Calu3 (cell line): ENCODE data around the gene SCNN1B. TPM values are rescaled to one million over a fixed set of nuclear protein-coding genes. Genes with fewer than 3 reads are reported as not detected.

Source experiments
- BruUV-seq: library from RNA; stranded (reverse); fragments of 400-500 nt; replicated peaks from 2 replicates; lab custom pipeline; 2021; lab: Mats Ljungman, UMichigan
- CTCF ChIA-PET: fragments of 300-600 bp; sonication (Branson Sonifier 250); formaldehyde crosslinking; loops from one replicate; lab custom pipeline; 2022; ENCODE audit warnings: antibody characterized with exemption; lab: Charles Lee
- DNase-seq: peaks from one replicate; pipeline ENCODE4 v3.0.0; 2022
- H3K27ac Mint-ChIP-seq: one replicate; pipeline ENCODE4 v1.8.0; 2022; ENCODE audit warnings: mixed read lengths; ENCODE audit not compliant: unreplicated experiment
- H3K27me3 Mint-ChIP-seq: one replicate; pipeline ENCODE4 v1.8.0; 2022; ENCODE audit warnings: mixed read lengths; ENCODE audit not compliant: unreplicated experiment
- H3K36me3 Mint-ChIP-seq: one replicate; pipeline ENCODE4 v1.8.0; 2022; ENCODE audit warnings: mild to moderate bottlenecking, moderate library complexity, mixed read lengths; ENCODE audit not compliant: insufficient read depth, unreplicated experiment
- H3K4me1 Mint-ChIP-seq: one replicate; pipeline ENCODE4 v1.8.0; 2022; ENCODE audit warnings: mild to moderate bottlenecking, low read depth, mixed read lengths; ENCODE audit not compliant: unreplicated experiment
- H3K4me3 Mint-ChIP-seq: one replicate; pipeline ENCODE4 v1.8.0; 2022; ENCODE audit warnings: mild to moderate bottlenecking, low read depth, moderate library complexity, mixed read lengths; ENCODE audit not compliant: unreplicated experiment
- H3K9me3 Mint-ChIP-seq: one replicate; pipeline ENCODE4 v1.8.0; 2022; ENCODE audit warnings: low read depth, mixed read lengths; ENCODE audit not compliant: unreplicated experiment
- intact Hi-C: fragments of 100-400 bp; cut with micrococcal nuclease; formaldehyde crosslinking; loops from one replicate; pipeline ENCODE4 v1.10.0; 2022; ENCODE audit not compliant: unreplicated experiment
- total RNA-seq: library from RNA; stranded (reverse); gene quantifications from 2 replicates; pipeline ENCODE4 v1.2.3, GENCODE V29; 2022
- TF ChIP-seq, protein P1 (sequence below): fragments of 200-600 bp; IDR thresholded peaks from one replicate; pipeline ENCODE4 v1.8.0; 2022; ENCODE audit warnings: antibody characterized with exemption; ENCODE audit not compliant: unreplicated experiment

The SCNN1B gene
- total RNA-seq, 1 experiment from 2014 or later, result not detected

DNA sequence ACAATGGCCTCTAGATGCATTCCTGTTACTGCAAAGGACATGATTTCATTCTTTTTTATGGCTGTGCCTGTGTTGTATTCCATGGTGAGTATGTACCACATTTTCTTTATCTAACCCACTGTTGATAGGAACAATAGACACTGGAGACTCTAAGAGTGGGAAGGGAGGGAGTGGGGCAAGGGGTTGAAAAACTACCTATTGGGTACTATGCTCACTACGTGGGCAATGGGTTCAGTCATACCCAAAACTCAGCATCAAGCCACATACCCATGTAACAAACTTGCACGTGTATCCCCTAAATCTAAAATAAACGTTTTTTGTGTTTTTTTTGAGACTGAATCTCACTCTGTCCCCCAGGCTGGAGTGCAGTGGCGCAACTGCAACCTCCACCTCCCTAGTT, 47.1 kb upstream of the SCNN1B start:
- CTCF ChIA-PET, result interaction anchor here (0.7 kb wide), 1 partner anchor 13 kb away, joined by 3 read pairs; no protein-coding TSS in a partner anchor
- Mint-ChIP-seq H3K36me3 (no peaks in the 10 kb centered on the region), H3K9me3 (no peaks in the 10 kb centered on the region), H3K27me3 (peaks cover 34% of the 10 kb centered on the region), H3K4me3 (no peak overlapping the region), H3K4me1 (peaks cover 19% of the 10 kb centered on the region), H3K27ac (no peak overlapping the region)
- DNase-seq, result no peak
- intact Hi-C loops, result loop anchor here (5.0 kb wide), 1 partner anchor 177 kb away; no protein-coding TSS in a partner anchor
- no TSS peak for BruUV-seq
- TF ChIP-seq, protein P1, sequence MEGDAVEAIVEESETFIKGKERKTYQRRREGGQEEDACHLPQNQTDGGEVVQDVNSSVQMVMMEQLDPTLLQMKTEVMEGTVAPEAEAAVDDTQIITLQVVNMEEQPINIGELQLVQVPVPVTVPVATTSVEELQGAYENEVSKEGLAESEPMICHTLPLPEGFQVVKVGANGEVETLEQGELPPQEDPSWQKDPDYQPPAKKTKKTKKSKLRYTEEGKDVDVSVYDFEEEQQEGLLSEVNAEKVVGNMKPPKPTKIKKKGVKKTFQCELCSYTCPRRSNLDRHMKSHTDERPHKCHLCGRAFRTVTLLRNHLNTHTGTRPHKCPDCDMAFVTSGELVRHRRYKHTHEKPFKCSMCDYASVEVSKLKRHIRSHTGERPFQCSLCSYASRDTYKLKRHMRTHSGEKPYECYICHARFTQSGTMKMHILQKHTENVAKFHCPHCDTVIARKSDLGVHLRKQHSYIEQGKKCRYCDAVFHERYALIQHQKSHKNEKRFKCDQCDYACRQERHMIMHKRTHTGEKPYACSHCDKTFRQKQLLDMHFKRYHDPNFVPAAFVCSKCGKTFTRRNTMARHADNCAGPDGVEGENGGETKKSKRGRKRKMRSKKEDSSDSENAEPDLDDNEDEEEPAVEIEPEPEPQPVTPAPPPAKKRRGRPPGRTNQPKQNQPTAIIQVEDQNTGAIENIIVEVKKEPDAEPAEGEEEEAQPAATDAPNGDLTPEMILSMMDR, result no peak

DNA sequence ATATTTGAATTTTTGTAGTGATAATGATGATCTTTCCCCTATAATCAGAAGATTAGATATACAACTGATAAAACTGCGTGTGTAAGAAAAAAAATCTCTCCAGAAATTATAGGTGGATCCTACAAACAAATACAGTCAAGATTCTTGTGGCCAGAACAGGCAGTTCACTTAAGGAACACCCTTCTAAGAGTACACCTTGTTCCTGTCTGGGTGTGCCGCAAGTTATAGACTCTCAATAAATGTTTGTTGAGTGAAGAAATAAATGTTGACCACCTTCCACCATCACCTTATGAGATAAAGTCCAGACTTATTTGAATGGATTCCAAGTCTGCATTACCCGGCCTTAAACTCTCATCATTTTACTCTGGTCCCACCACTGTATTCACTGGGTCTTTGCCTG, 45.7 kb upstream of the SCNN1B start:
- CTCF ChIA-PET, result no interaction called here
- H3K4me1 Mint-ChIP-seq, result peaks cover 19% of the 10 kb centered on the region
- TF ChIP-seq, protein P1, result no peak
- no peaks in the 10 kb centered on the region for H3K36me3 Mint-ChIP-seq
- H3K4me3 Mint-ChIP-seq, result no peak overlapping the region
- peaks cover 34% of the 10 kb centered on the region for H3K27me3 Mint-ChIP-seq
- H3K27ac Mint-ChIP-seq, result no peak overlapping the region
- DNase-seq, result no peak
- H3K9me3 Mint-ChIP-seq, result no peaks in the 10 kb centered on the region
- intact Hi-C loops, result loop anchor here (5.0 kb wide), 1 partner anchor 176 kb away; no protein-coding TSS in a partner anchor
- BruUV-seq, result no TSS peak

DNA sequence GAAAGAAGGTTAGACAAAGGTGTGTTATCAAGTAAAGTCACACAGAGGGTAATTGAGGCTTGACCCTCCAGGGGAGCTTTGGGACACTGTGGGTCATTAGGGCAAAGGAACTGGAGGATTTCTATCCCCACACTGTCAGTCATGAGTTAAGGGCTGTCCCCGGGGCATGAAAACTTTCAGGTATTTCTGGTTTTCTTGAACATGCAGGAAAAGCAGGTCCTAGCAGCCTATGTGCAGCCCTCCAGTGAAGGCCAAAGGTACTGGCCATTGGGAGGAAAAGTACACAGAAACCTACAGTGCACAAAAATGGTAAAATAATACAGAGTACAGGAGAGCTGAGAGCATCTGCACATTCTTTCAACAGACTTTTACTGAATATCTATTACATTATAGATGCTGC, 44.4 kb upstream of the SCNN1B start:
- no peaks in the 10 kb centered on the region for H3K36me3 Mint-ChIP-seq
- H3K27me3 Mint-ChIP-seq, result peaks cover 34% of the 10 kb centered on the region
- peaks cover 19% of the 10 kb centered on the region for H3K4me1 Mint-ChIP-seq
- TF ChIP-seq, protein P1, result no peak
- H3K27ac Mint-ChIP-seq, result no peak overlapping the region
- intact Hi-C loops, result loop anchor here (5.0 kb wide), 1 partner anchor 175 kb away; no protein-coding TSS in a partner anchor
- DNase-seq, result peak; percentile 48
- no TSS peak for BruUV-seq
- H3K9me3 Mint-ChIP-seq, result no peaks in the 10 kb centered on the region
- CTCF ChIA-PET, result interaction anchor here (0.6 kb wide), 1 partner anchor 155 kb away, joined by 3 read pairs; no protein-coding TSS in a partner anchor
- no peak overlapping the region for H3K4me3 Mint-ChIP-seq

DNA sequence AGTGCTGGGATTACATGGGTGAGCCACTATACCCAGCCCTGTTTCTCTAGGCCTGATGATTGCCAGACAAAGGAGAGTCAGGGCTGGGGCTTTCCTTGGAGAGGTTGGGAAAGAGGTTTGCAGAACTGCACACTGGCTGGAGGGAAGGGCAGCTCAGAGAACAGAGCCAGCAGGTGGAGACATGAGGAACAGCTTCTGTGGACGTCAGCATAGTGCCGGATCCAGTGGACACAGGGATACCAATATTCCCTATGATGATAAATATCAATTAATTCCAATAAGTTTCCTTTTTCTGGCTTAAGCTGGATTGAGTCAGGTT, 43.2 kb upstream of the SCNN1B start:
- intact Hi-C loops, result loop anchor here (5.0 kb wide), 1 partner anchor 173 kb away; no protein-coding TSS in a partner anchor
- TF ChIP-seq, protein P1, result no peak
- CTCF ChIA-PET, result no interaction called here
- Mint-ChIP-seq H3K4me3 (no peak overlapping the region), H3K27ac (no peak overlapping the region), H3K9me3 (no peaks in the 10 kb centered on the region), H3K4me1 (peaks cover 19% of the 10 kb centered on the region), H3K36me3 (no peaks in the 10 kb centered on the region), H3K27me3 (peaks cover 34% of the 10 kb centered on the region)
- BruUV-seq, result no TSS peak
- no peak for DNase-seq
